ENCODE measurements around the gene SHQ1.

DNA sequence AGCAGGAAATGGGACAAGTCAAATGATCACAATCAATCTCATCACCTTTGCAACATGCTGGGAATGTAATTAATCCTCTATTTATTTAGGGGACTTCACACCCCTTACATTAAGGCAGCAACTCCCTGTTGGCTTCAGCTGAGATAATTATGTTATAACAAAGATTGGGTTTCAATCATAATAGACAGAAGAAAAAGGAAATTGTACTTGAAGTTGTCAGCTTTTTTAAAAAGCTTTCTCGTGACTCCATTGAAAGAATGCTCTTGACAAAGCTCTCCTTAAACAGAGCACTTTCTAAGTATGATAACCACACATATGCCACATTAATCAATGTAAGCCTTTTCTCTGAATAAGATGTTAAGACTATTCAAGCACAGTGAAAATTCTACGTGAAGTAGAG is 65.7 kb downstream of the SHQ1 start:
- TF ChIP-seq CTCF (IDR thresholded peaks at IDR 0.05) (no peak), POLR2A (IDR thresholded peaks at IDR 0.05) (no peak)
